HEK293 (cell line): ENCODE data around the gene COQ10B.

Source experiments
- CTCF ChIA-PET: fragments of 350-600 bp; formaldehyde crosslinking; extraction: SDS; loops from one replicate; lab custom pipeline; 2021; ENCODE audit warnings: antibody characterized with exemption; lab: Yijun Ruan, JAX
- POLR2A ChIA-PET: fragments of 300-600 bp; formaldehyde crosslinking; extraction: SDS; loops from one replicate; lab custom pipeline; 2020; ENCODE audit warnings: antibody characterized with exemption, inconsistent platforms; lab: Yijun Ruan, JAX
- H3K27ac ChIP-seq: fragments of 200-500 bp; sonication (Bioruptor generic); 2 replicates; pipeline ENCODE4 v1.5.1; 2014; ENCODE audit warnings: low read depth, low read length, control low read depth, inconsistent platforms; ENCODE audit errors: extremely low read depth
- H3K36me3 ChIP-seq, 2 experiments: fragments of 200-500 bp in 1 of 2; sonication (Bioruptor generic) in 1 of 2; 1 replicate in 1 of 2; 2 replicates in 1 of 2; pipeline ENCODE4 v1.5.1; 2014 to 2017; ENCODE audit warnings: inconsistent platforms in 2 of 2, low read length in 2 of 2; ENCODE audit not compliant: control insufficient read depth in 2 of 2, insufficient read depth in 1 of 2
- H3K4me1 ChIP-seq: fragments of 200-500 bp; sonication (Bioruptor generic); 2 replicates; pipeline ENCODE4 v1.5.1; 2014; ENCODE audit warnings: mild to moderate bottlenecking, low read length, inconsistent platforms; ENCODE audit not compliant: control insufficient read depth, insufficient read depth
- H3K4me3 ChIP-seq: 2 replicates; pipeline ENCODE4 v1.5.1; 2011; ENCODE audit warnings: low read depth, mild to moderate bottlenecking, control low read depth, low read length, moderate library complexity
- H3K9me3 ChIP-seq: fragments of 200-500 bp; sonication (Bioruptor generic); 2 replicates; pipeline ENCODE4 v1.5.1; 2014; ENCODE audit warnings: low read depth, low read length, inconsistent platforms; ENCODE audit not compliant: control insufficient read depth, insufficient read depth
- EGR2 ChIP-seq: fragments of 450-650 bp; formaldehyde crosslinking; IDR thresholded peaks from 2 replicates; pipeline ENCODE4 v1.5.1; 2016; ENCODE audit warnings: low read depth, missing biosample characterization, missing genetic modification characterization
- GLIS2 ChIP-seq: fragments of 450-650 bp; formaldehyde crosslinking; IDR thresholded peaks from 2 replicates; pipeline ENCODE4 v1.5.1; 2016; ENCODE audit warnings: missing biosample characterization, missing genetic modification characterization
- HOXA7 ChIP-seq: sonication (generic); formaldehyde crosslinking; IDR thresholded peaks from 2 replicates; pipeline ENCODE4 v1.8.1; 2022; ENCODE audit warnings: missing genetic modification reagents, borderline replicate concordance
- IKZF3 ChIP-seq: fragments of 450-650 bp; IDR thresholded peaks from 2 replicates; pipeline ENCODE4 v1.5.0; 2018; ENCODE audit warnings: missing biosample characterization, mild to moderate bottlenecking, missing genetic modification characterization, moderate library complexity
- KLF16 ChIP-seq: fragments of 450-650 bp; formaldehyde crosslinking; IDR thresholded peaks from 2 replicates; pipeline ENCODE4 v1.5.1; 2017; ENCODE audit warnings: missing biosample characterization, missing genetic modification characterization
- KLF9 ChIP-seq: fragments of 450-650 bp; formaldehyde crosslinking; IDR thresholded peaks from 2 replicates; pipeline ENCODE4 v1.5.1; 2016; ENCODE audit warnings: missing biosample characterization, missing genetic modification characterization, low read depth
- PRDM10 ChIP-seq: fragments of 450-650 bp; formaldehyde crosslinking; IDR thresholded peaks from 2 replicates; pipeline ENCODE4 v1.5.1; 2016; ENCODE audit warnings: missing biosample characterization, missing genetic modification characterization
- REPIN1 ChIP-seq: fragments of 450-650 bp; formaldehyde crosslinking; IDR thresholded peaks from 2 replicates; pipeline ENCODE4 v1.5.1; 2017; ENCODE audit warnings: missing biosample characterization, missing genetic modification characterization, low read depth
- TRIM28 ChIP-seq: IDR thresholded peaks from 2 replicates; pipeline ENCODE4 v1.6.1; 2011; ENCODE audit warnings: low read length, control low read depth, borderline replicate concordance
- ZBTB21 ChIP-seq: fragments of 450-650 bp; formaldehyde crosslinking; IDR thresholded peaks from 2 replicates; pipeline ENCODE4 v1.5.1; 2017; ENCODE audit warnings: missing biosample characterization, missing genetic modification characterization
- ZBTB8A ChIP-seq: fragments of 450-650 bp; formaldehyde crosslinking; IDR thresholded peaks from 2 replicates; pipeline ENCODE4 v1.5.1; 2016; ENCODE audit warnings: missing biosample characterization, missing genetic modification characterization
- ZFP3 ChIP-seq: fragments of 450-650 bp; formaldehyde crosslinking; IDR thresholded peaks from 2 replicates; pipeline ENCODE4 v1.5.1; 2016; ENCODE audit warnings: low read depth, missing biosample characterization, missing genetic modification characterization
- ZNF19 ChIP-seq: fragments of 450-650 bp; formaldehyde crosslinking; IDR thresholded peaks from 2 replicates; pipeline ENCODE4; 2016; ENCODE audit warnings: missing biosample characterization, missing genetic modification characterization, low read depth
- ZNF223 ChIP-seq: fragments of 450-650 bp; formaldehyde crosslinking; IDR thresholded peaks from 2 replicates; pipeline ENCODE4 v1.5.1; 2016; ENCODE audit warnings: missing biosample characterization, missing genetic modification characterization
- ZNF23 ChIP-seq: fragments of 450-650 bp; formaldehyde crosslinking; IDR thresholded peaks from 2 replicates; pipeline ENCODE4 v1.5.1; 2016; ENCODE audit warnings: missing biosample characterization, missing genetic modification characterization, borderline replicate concordance
- ZNF239 ChIP-seq: fragments of 450-650 bp; formaldehyde crosslinking; IDR thresholded peaks from 2 replicates; pipeline ENCODE4 v1.5.1; 2016; ENCODE audit warnings: missing biosample characterization, missing genetic modification characterization
- ZNF449 ChIP-seq: fragments of 450-650 bp; formaldehyde crosslinking; IDR thresholded peaks from 2 replicates; pipeline ENCODE4 v1.5.1; 2017; ENCODE audit warnings: missing biosample characterization, mild to moderate bottlenecking, missing genetic modification characterization, moderate library complexity
- ZNF501 ChIP-seq: fragments of 450-650 bp; formaldehyde crosslinking; IDR thresholded peaks from 2 replicates; pipeline ENCODE4 v1.5.1; 2016; ENCODE audit warnings: missing biosample characterization, missing genetic modification characterization
- ZNF639 ChIP-seq: fragments of 450-650 bp; formaldehyde crosslinking; IDR thresholded peaks from 2 replicates; pipeline ENCODE4 v1.5.1; 2016; ENCODE audit warnings: missing biosample characterization, missing genetic modification characterization
- ZNF670 ChIP-seq: fragments of 450-650 bp; formaldehyde crosslinking; IDR thresholded peaks from 2 replicates; pipeline ENCODE4 v1.5.1; 2016; ENCODE audit warnings: missing biosample characterization, missing genetic modification characterization, low read depth
- ZNF776 ChIP-seq: fragments of 450-650 bp; formaldehyde crosslinking; IDR thresholded peaks from 2 replicates; pipeline ENCODE4 v1.5.0; 2017; ENCODE audit warnings: missing biosample characterization, missing genetic modification characterization, borderline replicate concordance
- ZNF785 ChIP-seq: fragments of 450-650 bp; formaldehyde crosslinking; IDR thresholded peaks from 2 replicates; pipeline ENCODE4 v1.5.1; 2016; ENCODE audit warnings: missing biosample characterization, missing genetic modification characterization
- TF ChIP-seq, protein P1 (sequence below): fragments of 450-650 bp; formaldehyde crosslinking; IDR thresholded peaks from 2 replicates; pipeline ENCODE4 v1.5.1; 2016; ENCODE audit warnings: missing biosample characterization, missing genetic modification characterization

Gene COQ10B

GRCh38 chr2:197453123-197453913 is at the start of gene COQ10B:
Gene COQ10B, plus strand, starts transcription at chr2:197453552. Its CDS starts 9 bp downstream, at chr2:197453561.
- Histone ChIP-seq H3K9me3 (no peaks in the 10 kb centered on the region), H3K4me1 (no peaks in the 10 kb centered on the region), H3K36me3 (no peaks in the 10 kb centered on the region), H3K27ac (peak within 1 kb of the TSS; percentile 93), H3K4me3 (peak within 1 kb of the TSS; percentile 93)
- ChIA-PET POLR2A (interaction anchor here (0.7 to 3.1 kb wide), 15 partner anchors 9 to 252 kb away, joined by 3 to 69 read pairs (median 5); partner anchors contain the start of genes HSPD1, HSPE1, MARS2 and MOB4), CTCF (interaction anchor here (0.6 to 0.8 kb wide), 2 partner anchors 11 to 26 kb away, joined by 3 to 4 read pairs; no protein-coding TSS in a partner anchor)
- no peak for TF ChIP-seq ZNF239
- TF ChIP-seq TRIM28, result no peak
- peak; percentile 34; the same call in 1 of the 2 replicates for TF ChIP-seq KLF16
- no peak for TF ChIP-seq ZNF23 (tag by site-specific recombination)
- TF ChIP-seq ZBTB8A, result peak; percentile 47
- 0 out of 2 replicates have a peak, but pooled peaks have one; percentile 12 for TF ChIP-seq ZBTB21 (tag by site-specific recombination)
- TF ChIP-seq ZNF785 (tag by site-specific recombination), result no peak
- TF ChIP-seq ZNF19, result no peak
- peak; percentile 83 for TF ChIP-seq GLIS2
- TF ChIP-seq, protein P1, sequence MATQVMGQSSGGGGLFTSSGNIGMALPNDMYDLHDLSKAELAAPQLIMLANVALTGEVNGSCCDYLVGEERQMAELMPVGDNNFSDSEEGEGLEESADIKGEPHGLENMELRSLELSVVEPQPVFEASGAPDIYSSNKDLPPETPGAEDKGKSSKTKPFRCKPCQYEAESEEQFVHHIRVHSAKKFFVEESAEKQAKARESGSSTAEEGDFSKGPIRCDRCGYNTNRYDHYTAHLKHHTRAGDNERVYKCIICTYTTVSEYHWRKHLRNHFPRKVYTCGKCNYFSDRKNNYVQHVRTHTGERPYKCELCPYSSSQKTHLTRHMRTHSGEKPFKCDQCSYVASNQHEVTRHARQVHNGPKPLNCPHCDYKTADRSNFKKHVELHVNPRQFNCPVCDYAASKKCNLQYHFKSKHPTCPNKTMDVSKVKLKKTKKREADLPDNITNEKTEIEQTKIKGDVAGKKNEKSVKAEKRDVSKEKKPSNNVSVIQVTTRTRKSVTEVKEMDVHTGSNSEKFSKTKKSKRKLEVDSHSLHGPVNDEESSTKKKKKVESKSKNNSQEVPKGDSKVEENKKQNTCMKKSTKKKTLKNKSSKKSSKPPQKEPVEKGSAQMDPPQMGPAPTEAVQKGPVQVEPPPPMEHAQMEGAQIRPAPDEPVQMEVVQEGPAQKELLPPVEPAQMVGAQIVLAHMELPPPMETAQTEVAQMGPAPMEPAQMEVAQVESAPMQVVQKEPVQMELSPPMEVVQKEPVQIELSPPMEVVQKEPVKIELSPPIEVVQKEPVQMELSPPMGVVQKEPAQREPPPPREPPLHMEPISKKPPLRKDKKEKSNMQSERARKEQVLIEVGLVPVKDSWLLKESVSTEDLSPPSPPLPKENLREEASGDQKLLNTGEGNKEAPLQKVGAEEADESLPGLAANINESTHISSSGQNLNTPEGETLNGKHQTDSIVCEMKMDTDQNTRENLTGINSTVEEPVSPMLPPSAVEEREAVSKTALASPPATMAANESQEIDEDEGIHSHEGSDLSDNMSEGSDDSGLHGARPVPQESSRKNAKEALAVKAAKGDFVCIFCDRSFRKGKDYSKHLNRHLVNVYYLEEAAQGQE (tag by site-specific recombination), result no peak
- no peak for TF ChIP-seq ZNF670
- peak; percentile 69; the same call in 1 of the 2 replicates for TF ChIP-seq IKZF3 (tag by site-specific recombination)
- TF ChIP-seq EGR2 (tag by site-specific recombination), result no peak
- TF ChIP-seq ZNF449 (tag by site-specific recombination), result no peak
- 0 out of 2 replicates have a peak, but pooled peaks have one; percentile 47 for TF ChIP-seq ZNF639 (tag by site-specific recombination)
- TF ChIP-seq HOXA7 (CRISPR knock-in tag), result no peak
- no peak for TF ChIP-seq ZNF776
- TF ChIP-seq ZNF223 (tag by site-specific recombination), result no peak
- TF ChIP-seq ZFP3, result no peak
- TF ChIP-seq KLF9 (tag by site-specific recombination), result peak; percentile 92
- peak; percentile 77 for TF ChIP-seq PRDM10 (tag by site-specific recombination)
- TF ChIP-seq ZNF501, result peak; percentile 80; the same call in 1 of the 2 replicates
- 0 out of 2 replicates have a peak, but pooled peaks have one; percentile 11 for TF ChIP-seq REPIN1 (tag by site-specific recombination)
